8988T (cell line): ENCODE measurements around the gene SCYL2.
"Not testable (repeated sequence)": the region's sequence is repeated elsewhere in the genome, so short reads cannot be mapped to it uniquely, and the experiment has no call there.

ENCODE experiments used
- DNase-seq: peaks from one replicate; pipeline ENCODE4 v3.0.0; 2011

Gene SCYL2

DNA sequence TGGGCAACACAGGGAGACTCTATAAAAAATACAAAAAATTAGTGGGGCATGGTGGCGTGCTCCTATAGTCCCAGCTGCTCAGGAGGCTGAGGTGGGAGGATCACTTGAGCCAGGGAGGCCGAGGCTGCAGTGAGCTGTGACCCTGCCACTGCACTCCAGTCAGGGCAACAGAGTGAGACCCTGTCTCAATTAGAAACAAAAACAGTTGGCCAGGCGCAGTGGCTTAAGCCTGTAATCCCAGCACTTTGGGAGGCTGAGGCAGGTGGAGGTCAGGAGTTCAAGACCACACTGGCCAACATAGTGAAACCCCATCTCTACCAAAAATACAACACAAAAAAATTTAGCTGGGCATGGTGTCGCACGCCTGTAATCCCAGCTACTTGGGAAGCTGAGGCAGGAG lies 1.9 kb upstream of the SCYL2 start:
- DNase-seq, result not testable (repeated sequence)

DNA sequence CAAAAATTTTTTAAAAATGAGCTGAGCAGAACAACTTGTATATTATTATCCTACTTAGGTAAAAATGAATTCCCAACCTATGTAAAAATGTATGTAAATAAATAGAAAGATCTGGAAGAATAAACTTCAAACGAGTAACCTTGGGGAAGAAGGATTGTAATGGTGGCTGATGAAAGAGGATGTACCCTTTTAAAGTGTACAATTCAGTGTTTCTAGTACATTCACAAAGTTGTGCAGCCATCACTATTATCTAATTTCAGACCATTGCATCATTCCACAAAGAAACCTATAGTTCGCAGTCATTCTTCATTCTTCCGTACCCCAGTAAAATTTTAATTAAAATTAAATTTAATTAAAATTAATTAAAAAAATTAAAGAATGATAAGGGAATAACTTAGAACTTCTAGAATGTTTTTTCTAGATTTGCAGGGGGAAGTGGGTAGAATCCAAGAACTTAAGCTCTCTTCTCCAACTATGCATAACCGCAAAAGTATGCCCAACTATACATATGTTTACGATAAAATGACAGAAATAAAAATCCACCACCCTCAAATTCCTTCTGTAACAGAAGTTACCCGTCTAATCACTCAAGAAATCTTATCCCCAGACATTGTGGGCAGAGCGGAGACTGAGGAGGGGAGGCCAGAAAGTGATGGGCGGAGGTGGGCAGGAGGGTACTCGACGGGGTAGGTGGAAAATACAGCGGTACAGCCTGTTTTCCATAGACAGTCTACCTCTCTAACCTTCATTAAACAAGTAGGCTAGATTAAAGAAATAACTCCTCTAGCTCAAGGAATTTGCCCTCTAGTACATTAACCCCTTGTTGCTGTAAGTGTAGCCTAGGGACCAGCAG lies 1.0 kb upstream of the SCYL2 start:
- peak; percentile 22 for DNase-seq

DNA sequence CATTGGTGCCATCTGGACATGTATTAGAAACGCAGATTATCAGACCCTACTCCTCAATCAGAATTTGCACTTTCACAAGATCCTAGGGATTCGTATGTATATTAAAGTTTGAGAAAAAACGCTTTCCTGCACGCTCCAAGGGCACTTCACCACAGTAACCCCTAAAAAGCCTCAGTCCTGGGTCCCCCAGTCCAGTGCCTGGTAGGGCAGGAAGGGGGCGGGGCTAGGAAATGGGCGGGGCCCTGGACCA lies 467 bp upstream of the SCYL2 start:
- no peak for DNase-seq

- DNase-seq, result no peak
These were observed 765 bp downstream of the SCYL2 start for GRCh38 chr12:100267603-100268281.

DNA sequence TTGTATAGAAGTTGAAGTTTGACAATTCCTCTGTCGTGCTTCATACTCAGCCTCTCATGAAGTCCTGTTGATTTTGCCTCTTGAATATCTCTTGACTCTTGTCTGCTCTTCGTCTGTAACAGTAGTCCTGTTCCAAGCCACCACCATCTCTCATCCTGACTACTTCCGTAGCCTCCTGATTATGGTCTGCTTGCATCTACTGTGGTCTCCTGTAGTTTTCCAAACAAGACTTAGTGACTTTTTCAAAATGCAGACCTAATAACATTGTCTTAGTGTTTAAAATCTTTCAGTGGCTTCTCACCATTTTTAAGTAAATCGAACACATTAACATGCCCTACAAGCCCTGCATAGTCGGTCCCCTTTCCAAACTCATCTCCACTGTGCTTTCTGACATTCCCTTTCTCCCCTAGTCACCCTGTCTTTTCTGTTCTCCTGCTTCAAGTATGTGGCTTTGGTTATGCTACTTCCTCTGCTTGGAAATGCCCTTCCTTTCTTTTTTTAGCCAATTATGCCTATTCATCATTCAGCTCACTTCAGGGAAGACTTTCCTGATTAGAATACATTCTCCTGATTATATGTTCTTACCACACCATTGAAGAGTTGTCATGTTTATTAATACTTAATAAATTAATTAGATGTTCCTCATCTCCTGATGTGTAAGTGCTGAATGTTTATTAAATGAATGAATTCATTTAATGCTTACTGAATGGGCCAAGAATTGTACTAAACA lies 2.0 kb downstream of the SCYL2 start:
- no peak for DNase-seq

DNA sequence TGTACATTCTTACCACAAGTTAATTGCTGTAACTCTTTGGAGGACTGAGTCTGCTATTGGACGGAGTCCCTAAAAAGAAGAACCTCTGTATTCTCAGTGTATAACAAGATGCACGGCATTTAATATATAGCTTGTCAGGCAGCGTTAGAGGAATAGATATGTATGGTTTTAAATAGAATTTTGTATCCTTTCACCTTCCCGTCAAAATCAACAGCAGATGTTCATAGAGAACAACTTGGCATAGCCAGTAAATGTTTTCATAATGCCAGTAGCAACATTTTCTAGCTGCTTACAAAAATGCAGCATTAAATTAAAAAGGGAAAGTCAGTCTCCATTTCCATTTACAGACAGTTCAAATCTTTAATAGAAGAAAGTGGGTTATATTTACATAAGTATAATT lies 6.8 kb downstream of the SCYL2 start:
- no peak for DNase-seq

DNA sequence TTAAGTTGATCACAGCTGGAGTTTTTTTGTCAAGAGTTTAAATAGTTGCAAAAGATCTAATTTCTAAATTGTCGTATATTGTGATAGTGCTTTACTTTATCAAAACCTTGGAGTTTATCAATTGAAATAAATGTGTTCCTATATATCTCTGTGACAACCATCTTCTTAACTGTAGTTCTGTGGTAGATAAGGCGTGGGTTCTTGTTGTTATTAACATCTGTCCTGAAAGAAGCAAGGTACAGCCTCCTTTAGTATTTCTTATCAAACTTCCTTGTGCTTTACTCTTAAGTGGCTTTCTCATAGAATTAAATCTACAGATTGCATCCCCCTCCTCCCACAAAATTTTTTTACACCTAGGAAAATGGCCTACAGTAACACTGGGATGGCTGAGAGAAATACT lies 7.3 kb downstream of the SCYL2 start:
- DNase-seq, result no peak

DNA sequence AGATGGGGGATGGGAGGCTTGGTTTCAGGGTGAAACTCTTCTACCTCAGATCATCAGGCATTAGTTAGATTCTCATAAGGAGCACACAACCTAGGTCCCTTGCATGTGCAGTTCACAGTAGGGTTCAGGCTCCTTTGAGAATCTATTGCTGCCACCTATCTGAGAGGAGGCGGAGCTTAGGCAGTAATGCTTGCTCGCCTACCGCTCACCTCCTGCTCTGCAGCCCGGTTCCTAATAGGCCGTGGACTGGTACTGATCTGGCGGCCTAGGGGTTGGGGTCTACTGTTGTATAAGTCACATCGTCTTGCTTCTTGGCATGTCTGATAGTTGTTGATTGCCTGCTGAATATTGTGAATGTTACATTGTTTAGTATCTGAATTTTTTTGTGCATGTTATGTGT lies 12.2 kb downstream of the SCYL2 start:
- DNase-seq, result no peak

GRCh38 chr12:100279607-100280244 lies 12.7 kb downstream of the SCYL2 start:
- DNase-seq, result no peak

GRCh38 chr12:100284556-100284955 lies 17.6 kb downstream of the SCYL2 start:
- DNase-seq, result not testable (repeated sequence)

DNA sequence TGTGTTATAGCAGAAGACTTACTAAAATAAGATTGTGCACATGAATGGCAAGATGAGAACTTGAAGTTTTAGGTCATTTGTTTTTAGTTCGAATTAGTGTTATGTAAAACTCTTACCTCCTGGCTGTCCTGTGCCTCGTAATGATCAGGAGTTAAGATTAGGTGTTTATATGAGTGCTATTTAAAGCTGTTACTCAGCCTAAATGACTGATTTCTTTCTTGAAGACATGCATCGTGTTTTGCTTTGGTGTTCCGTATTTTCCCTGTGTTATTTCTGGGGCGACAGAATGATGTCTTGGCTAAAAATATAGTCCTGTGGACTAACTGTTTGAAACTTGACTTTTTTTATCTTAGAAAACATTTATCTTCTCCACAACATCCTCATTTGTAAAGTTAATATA lies 22.1 kb downstream of the SCYL2 start:
- DNase-seq, result no peak

- DNase-seq, result no peak
These were observed 23.0 kb downstream of the SCYL2 start for GRCh38 chr12:100290016-100290415.

GRCh38 chr12:100293017-100293416 lies 26.0 kb downstream of the SCYL2 start:
- no peak for DNase-seq

DNA sequence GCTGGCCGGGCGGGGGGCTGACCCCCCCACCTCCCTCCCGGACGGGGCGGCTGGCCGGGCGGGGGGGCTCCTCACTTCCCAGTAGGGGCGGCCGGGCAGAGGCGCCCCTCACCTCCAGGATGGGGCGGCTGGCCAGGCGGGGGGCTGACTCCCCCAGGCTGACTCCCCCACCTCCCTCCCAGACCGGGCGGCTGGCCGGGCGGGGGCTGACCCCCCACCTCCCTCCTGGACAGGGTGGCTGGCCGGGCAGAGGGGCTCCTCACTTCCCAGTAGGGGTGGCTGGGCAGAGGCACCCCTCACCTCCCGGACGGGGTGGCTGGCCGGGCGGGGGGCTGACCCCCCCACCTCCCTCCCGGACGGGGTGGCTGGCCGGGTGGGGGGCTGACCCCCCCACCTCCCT lies 27.4 kb downstream of the SCYL2 start:
- DNase-seq, result not testable (repeated sequence)

DNA sequence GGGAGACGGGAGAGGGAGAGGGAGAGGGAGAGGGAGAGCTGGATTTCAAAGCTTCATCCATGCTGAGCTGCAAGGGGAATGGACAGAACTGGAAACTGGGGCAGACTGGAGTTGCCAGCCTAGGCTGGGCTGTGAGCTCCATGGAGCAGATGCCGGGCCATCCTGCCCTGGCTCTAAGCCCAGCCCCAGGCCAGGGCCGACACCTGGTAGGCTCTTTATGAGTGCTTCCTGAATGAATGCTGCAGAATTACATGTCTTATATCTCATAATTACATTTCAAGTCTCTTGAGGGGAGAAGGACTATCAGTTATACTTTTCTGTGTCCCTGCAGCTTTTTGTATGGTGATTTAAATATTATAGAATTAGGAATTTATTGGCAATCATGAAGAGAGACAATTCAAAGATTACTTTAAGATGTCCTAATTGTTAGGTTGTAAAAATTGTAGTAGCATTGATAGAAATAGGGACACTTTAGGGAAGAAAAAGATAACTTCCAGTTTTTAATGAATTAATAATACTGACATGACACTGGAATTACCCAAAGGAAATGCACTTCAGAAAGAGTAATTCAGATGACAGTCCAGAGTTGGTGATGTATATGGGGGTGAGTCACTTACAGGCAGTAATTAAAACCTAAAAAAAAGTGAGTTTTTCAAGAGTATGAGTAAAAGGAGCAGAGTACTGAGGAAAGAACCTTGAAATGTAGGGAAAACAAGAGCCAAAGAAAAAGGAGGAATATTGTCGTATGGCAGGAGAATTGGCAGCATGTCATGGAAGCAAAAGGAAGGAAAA lies 29.0 kb downstream of the SCYL2 start:
- no peak for DNase-seq

GRCh38 chr12:100302081-100302480 lies 35.1 kb downstream of the SCYL2 start:
- DNase-seq, result no peak

- DNase-seq, result no peak
These were observed 36.9 kb downstream of the SCYL2 start for GRCh38 chr12:100303831-100304230.

DNA sequence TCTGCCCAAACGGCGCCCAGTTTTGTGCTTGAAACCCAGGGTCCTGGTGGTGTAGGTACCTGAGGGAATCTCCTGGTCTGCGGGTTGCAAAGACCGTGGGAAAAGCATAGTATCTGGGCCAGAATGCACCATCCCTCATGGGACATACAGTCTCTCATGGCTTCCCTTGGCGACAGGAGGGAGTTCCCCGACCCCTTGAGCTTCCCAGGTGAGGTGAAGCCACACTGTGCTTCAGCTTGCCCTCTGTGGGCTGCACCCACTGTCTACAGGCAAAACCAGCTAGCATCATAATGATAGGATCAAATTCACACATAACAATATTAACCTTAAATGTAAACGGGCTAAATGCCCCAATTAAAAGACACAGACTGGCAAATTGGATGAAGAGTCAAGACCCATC lies 37.4 kb downstream of the SCYL2 start:
- DNase-seq, result not testable (repeated sequence)

DNA sequence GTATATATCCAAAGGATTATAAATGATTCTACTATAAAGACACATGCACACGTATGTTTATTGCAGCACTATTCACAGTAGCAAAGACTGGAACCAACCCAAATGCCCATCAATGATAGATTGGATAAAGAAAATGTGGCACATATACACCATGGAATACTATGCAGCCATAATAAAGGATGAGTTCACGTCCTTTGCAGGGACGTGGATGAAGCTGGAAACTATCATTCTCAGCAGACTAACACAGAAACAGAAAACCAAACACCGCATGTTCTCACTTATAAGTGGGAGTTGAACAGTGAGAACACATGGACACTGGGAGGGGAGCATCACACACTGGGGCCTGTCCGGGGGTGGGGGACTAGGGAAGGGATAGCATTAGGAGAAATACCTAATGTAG lies 41.2 kb downstream of the SCYL2 start:
- not testable (repeated sequence) for DNase-seq

DNA sequence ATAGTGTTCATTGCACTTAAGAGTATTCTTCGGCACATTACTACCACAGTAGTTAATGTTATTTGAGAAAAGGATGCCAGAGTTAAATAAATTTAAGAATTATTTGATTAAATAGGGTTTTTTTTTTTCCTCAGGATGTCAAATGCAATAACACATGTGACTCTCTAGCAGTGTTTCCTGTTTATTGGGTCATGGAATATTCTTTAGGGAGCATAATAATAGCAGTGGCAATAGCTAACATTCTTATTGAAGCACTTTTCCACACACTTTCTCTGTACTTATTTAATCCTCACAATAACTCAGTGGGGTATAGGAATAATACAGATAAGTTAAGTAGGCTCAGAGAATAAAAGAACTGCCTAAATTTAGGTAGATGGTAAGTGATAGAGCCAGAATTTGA lies 44.3 kb downstream of the SCYL2 start:
- no peak for DNase-seq

DNA sequence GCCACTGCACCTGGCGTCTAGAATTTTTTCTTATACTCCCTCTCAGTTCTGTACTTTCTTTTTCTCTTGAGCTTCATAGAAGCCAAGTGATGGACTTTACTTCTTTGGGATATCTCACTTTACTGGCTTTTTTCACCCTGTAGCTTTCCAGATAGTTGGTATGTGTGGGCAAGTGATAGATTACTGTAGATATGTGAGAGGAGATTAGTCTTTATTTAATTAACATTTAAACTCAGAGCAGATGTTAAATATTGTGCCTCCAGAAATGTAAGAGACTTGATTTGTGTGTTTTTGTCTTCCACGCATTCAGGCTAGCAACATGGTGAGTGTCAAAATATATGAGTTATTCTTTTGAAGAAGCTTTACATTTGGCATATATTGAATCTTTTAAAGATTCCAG lies 50.4 kb downstream of the SCYL2 start:
- no peak for DNase-seq

DNA sequence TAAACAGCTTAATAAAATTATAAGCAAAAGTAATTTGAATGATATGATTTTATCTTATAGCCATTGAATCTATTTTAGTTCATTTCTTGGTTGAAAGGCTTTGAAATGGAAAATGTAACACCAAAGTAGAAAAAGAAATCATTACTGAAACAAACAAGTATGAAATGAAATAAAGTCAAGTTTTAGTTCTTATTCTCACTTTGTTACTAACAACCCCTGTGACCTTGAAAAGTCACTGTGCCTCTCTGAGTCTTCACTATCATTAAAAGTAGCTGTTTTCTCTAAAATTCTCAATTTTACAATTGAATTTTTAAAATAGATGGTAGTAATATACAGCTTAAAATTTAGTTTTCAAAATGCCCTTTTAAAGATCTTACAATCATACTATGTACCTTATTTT lies 57.5 kb downstream of the SCYL2 start:
- DNase-seq, result no peak

- DNase-seq, result no peak
These were observed 59.2 kb downstream of the SCYL2 start for GRCh38 chr12:100326208-100326607.
